C4-2B (cell line): ENCODE results near the gene MRPL34.

ENCODE experiments used
- H3K27ac ChIP-seq: fragments of 450-650 bp; 2 replicates; pipeline ENCODE4 v1.5.1; 2017
- CTCF ChIP-seq: fragments of 450-650 bp; conservative IDR thresholded peaks from 2 replicates; pipeline ENCODE4 v1.5.1; 2017; ENCODE audit warnings: mild to moderate bottlenecking
- ZFX ChIP-seq: fragments of 450-650 bp; IDR thresholded peaks from 2 replicates; pipeline ENCODE4 v1.6.1; 2017

Gene MRPL34

GRCh38 chr19:17330262-17331044 is 24.8 kb downstream of the MRPL34 start:
- TF ChIP-seq CTCF (no peak), ZFX (no peak)
- no peak overlapping the region for H3K27ac ChIP-seq

GRCh38 chr19:17331045-17331558 is 25.4 kb downstream of the MRPL34 start:
- no peak for TF ChIP-seq ZFX
- no peak for TF ChIP-seq CTCF
- no peak overlapping the region for H3K27ac ChIP-seq

GRCh38 chr19:17332360-17332676 is 26.6 kb downstream of the MRPL34 start:
- TF ChIP-seq ZFX (no peak), CTCF (no peak)
- no peak overlapping the region for H3K27ac ChIP-seq

- H3K27ac ChIP-seq = no peak overlapping the region
- TF ChIP-seq ZFX = no peak
- TF ChIP-seq CTCF = no peak
Measured at GRCh38 chr19:17332677-17333581, 27.3 kb downstream of the MRPL34 start.

DNA sequence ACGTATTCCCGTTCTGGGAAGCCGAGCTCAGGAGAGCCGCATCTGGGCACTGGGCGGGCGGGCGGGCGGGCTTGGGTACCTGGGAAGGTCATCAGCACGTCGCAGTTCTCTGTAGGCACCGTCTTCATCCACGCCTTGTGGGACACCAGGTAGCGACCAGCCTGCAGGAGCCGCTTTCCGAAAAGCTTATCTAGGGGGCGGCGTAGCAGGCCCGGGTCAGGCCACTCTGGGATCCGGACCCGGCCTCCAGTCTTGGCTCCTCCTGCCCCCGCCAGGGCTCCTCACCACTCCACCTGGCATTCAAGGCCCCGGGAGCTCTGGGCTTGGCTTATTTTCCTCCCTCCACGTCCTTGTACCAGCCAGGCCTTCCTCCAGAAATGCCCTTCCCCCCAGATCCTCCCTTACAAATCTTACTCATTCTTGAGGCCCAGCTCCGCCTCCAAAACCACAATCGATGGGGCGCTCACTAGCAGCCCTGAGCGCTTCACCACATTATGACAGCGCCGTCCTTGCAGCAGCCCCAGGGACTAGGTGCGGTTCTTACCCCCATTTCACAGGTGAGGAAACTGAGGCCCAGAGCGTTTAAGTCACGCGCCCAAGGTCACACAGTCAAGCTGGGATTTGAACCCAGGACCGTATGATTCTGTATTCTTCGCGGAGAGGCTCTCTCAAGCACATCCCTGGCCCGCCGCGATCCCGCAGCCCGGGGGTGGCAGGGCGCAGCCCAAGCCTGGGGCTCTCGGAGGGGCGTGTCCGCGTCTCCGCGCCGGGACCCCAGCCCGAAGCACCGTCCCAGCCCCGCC is 28.1 kb downstream of the MRPL34 start:
- H3K27ac ChIP-seq = peak overlapping the region; percentile 75

More for the DNA sequence above, 28.1 kb downstream of the MRPL34 start:
- no peak for TF ChIP-seq CTCF
- TF ChIP-seq ZFX = no peak
